GM12864 (cell line): ENCODE results near the gene PRRC2B.

Experiments used
- DNase-seq: peaks from one replicate; pipeline ENCODE4 v3.0.0-alpha.2; 2011; ENCODE audit warnings: low read depth
- H3K4me3 ChIP-seq: 2 replicates; pipeline ENCODE4 v1.5.1; 2011; ENCODE audit warnings: mild to moderate bottlenecking, low read depth, low read length, control low read depth
- CTCF ChIP-seq: IDR thresholded peaks from 2 replicates; pipeline ENCODE4 v1.5.1; 2011; ENCODE audit warnings: low read depth, mild to moderate bottlenecking, moderate library complexity, low read length, control low read depth, inconsistent platforms; ENCODE audit errors: missing control alignments

PRRC2B gene

GRCh38 chr9:131398204-131398603, 4.3 kb downstream of the PRRC2B start:
- peak; percentile 64 for DNase-seq
- TF ChIP-seq CTCF: no peak
- H3K4me3 ChIP-seq: peak overlapping the region; percentile 12

GRCh38 chr9:131399972-131400371, 6.1 kb downstream of the PRRC2B start:
- DNase-seq: no peak
- no peak for TF ChIP-seq CTCF
- no peak overlapping the region for H3K4me3 ChIP-seq

- TF ChIP-seq CTCF: no peak
- H3K4me3 ChIP-seq: no peak overlapping the region
- DNase-seq: no peak
Observed at GRCh38 chr9:131400627-131401026, 6.7 kb downstream of the PRRC2B start.

- no peak for DNase-seq
- no peak overlapping the region for H3K4me3 ChIP-seq
Observed at GRCh38 chr9:131402073-131402472, 8.2 kb downstream of the PRRC2B start.

GRCh38 chr9:131402738-131403492, 9.0 kb downstream of the PRRC2B start:
- no peak for TF ChIP-seq CTCF
- DNase-seq: no peak
- no peak overlapping the region for H3K4me3 ChIP-seq

More at GRCh38 chr9:131402073-131402472, 8.2 kb downstream of the PRRC2B start:
- TF ChIP-seq CTCF: no peak

GRCh38 chr9:131403493-131403773, 9.5 kb downstream of the PRRC2B start:
- no peak for DNase-seq
- no peak for TF ChIP-seq CTCF
- no peak overlapping the region for H3K4me3 ChIP-seq

- no peak for TF ChIP-seq CTCF
- DNase-seq: no peak
- no peak overlapping the region for H3K4me3 ChIP-seq
Observed at GRCh38 chr9:131404581-131404980, 10.7 kb downstream of the PRRC2B start.
